Activated T-helper 17 cell treated with anti-CD3 and anti-CD28 coated beads, Interleukin-2, amount 50 U/mL, for 72 hours (primary cell): ENCODE measurements around the gene KLF15. TPM values are rescaled to one million over a fixed set of nuclear protein-coding genes. Genes with fewer than 3 reads are reported as not detected.

ENCODE experiments used
- ATAC-seq: fragments of 150-1000 bp; cut with Tn5 transposase; replicated peaks from 2 replicates; pipeline ENCODE4 v1.10.0; 2021; ENCODE audit warnings: mild to moderate bottlenecking, moderate library complexity
- H3K27ac Mint-ChIP-seq: one replicate; pipeline ENCODE4 v1.8.0; 2022; ENCODE audit warnings: mixed read lengths
- H3K27me3 Mint-ChIP-seq: one replicate; pipeline ENCODE4 v1.8.0; 2022; ENCODE audit warnings: mixed read lengths
- H3K36me3 Mint-ChIP-seq: one replicate; pipeline ENCODE4 v1.8.0; 2022; ENCODE audit warnings: low read depth, mild to moderate bottlenecking, mixed read lengths
- H3K4me1 Mint-ChIP-seq: one replicate; pipeline ENCODE4 v1.8.0; 2022; ENCODE audit warnings: mixed read lengths
- H3K4me3 Mint-ChIP-seq: one replicate; pipeline ENCODE4 v1.8.0; 2022; ENCODE audit warnings: mild to moderate bottlenecking, mixed read lengths
- H3K9me3 Mint-ChIP-seq: one replicate; pipeline ENCODE4 v1.8.0; 2022; ENCODE audit warnings: mixed read lengths
- total RNA-seq, 2 donors: library from RNA; stranded (reverse); gene quantifications; one replicate each; pipeline ENCODE4 v1.2.3, GENCODE V29; 2022

Gene KLF15
- total RNA-seq, 2 donors from 2014 or later = 0.16 TPM; not detected in 1

GRCh38 chr3:126317029-126317996 lies 39.9 kb downstream of the KLF15 start:
- H3K36me3 Mint-ChIP-seq = no peaks in the 10 kb centered on the region
- no peak for ATAC-seq
- H3K4me1 Mint-ChIP-seq = no peaks in the 10 kb centered on the region
- no peak overlapping the region for H3K4me3 Mint-ChIP-seq
- peaks cover 17% of the 10 kb centered on the region for H3K27me3 Mint-ChIP-seq
- H3K27ac Mint-ChIP-seq = no peak overlapping the region
- H3K9me3 Mint-ChIP-seq = peaks cover 5% of the 10 kb centered on the region

GRCh38 chr3:126316501-126316939 lies 40.7 kb downstream of the KLF15 start:
- H3K9me3 Mint-ChIP-seq = peaks cover 5% of the 10 kb centered on the region

GRCh38 chr3:126316031-126316461 lies 41.2 kb downstream of the KLF15 start:
- Mint-ChIP-seq H3K4me3 (no peak overlapping the region), H3K27ac (no peak overlapping the region), H3K9me3 (peaks cover 5% of the 10 kb centered on the region), H3K36me3 (no peaks in the 10 kb centered on the region), H3K27me3 (peaks cover 16% of the 10 kb centered on the region), H3K4me1 (no peaks in the 10 kb centered on the region)
- ATAC-seq = no peak

More at GRCh38 chr3:126316501-126316939, 40.7 kb downstream of the KLF15 start:
- H3K27ac Mint-ChIP-seq = no peak overlapping the region
- H3K36me3 Mint-ChIP-seq = no peaks in the 10 kb centered on the region
- H3K4me3 Mint-ChIP-seq = no peak overlapping the region
- peaks cover 16% of the 10 kb centered on the region for H3K27me3 Mint-ChIP-seq
- no peak for ATAC-seq
- H3K4me1 Mint-ChIP-seq = no peaks in the 10 kb centered on the region

GRCh38 chr3:126314790-126315658 lies 42.2 kb downstream of the KLF15 start:
- Mint-ChIP-seq H3K9me3 (peaks cover 5% of the 10 kb centered on the region), H3K36me3 (no peaks in the 10 kb centered on the region), H3K27me3 (peaks cover 15% of the 10 kb centered on the region), H3K27ac (no peak overlapping the region), H3K4me3 (no peak overlapping the region), H3K4me1 (no peaks in the 10 kb centered on the region)
- ATAC-seq = no peak

- H3K27me3 Mint-ChIP-seq = peaks cover 14% of the 10 kb centered on the region
- H3K27ac Mint-ChIP-seq = no peak overlapping the region
- no peak overlapping the region for H3K4me3 Mint-ChIP-seq
- no peak for ATAC-seq
- H3K9me3 Mint-ChIP-seq = peaks cover 5% of the 10 kb centered on the region
- no peaks in the 10 kb centered on the region for H3K36me3 Mint-ChIP-seq
- no peaks in the 10 kb centered on the region for H3K4me1 Mint-ChIP-seq
Observed at GRCh38 chr3:126314305-126314789, 42.9 kb downstream of the KLF15 start.

GRCh38 chr3:126313580-126314304 lies 43.5 kb downstream of the KLF15 start:
- ATAC-seq = no peak
- Mint-ChIP-seq H3K4me3 (no peak overlapping the region), H3K27ac (no peak overlapping the region), H3K36me3 (no peaks in the 10 kb centered on the region), H3K9me3 (peaks cover 5% of the 10 kb centered on the region), H3K4me1 (no peaks in the 10 kb centered on the region), H3K27me3 (peaks cover 20% of the 10 kb centered on the region)

GRCh38 chr3:126313166-126313565 lies 44.0 kb downstream of the KLF15 start:
- no peak overlapping the region for H3K4me3 Mint-ChIP-seq
- peaks cover 21% of the 10 kb centered on the region for H3K27me3 Mint-ChIP-seq
- no peaks in the 10 kb centered on the region for H3K36me3 Mint-ChIP-seq
- no peak for ATAC-seq
- H3K4me1 Mint-ChIP-seq = no peaks in the 10 kb centered on the region
- peaks cover 5% of the 10 kb centered on the region for H3K9me3 Mint-ChIP-seq
- H3K27ac Mint-ChIP-seq = no peak overlapping the region

GRCh38 chr3:126312341-126312740 lies 44.9 kb downstream of the KLF15 start:
- no peak overlapping the region for H3K4me3 Mint-ChIP-seq
- peaks cover 16% of the 10 kb centered on the region for H3K27me3 Mint-ChIP-seq
- no peaks in the 10 kb centered on the region for H3K9me3 Mint-ChIP-seq
- no peaks in the 10 kb centered on the region for H3K36me3 Mint-ChIP-seq
- no peak for ATAC-seq
- H3K4me1 Mint-ChIP-seq = no peaks in the 10 kb centered on the region
- no peak overlapping the region for H3K27ac Mint-ChIP-seq

GRCh38 chr3:126311338-126311978 lies 45.8 kb downstream of the KLF15 start:
- Mint-ChIP-seq H3K4me3 (no peak overlapping the region), H3K4me1 (no peaks in the 10 kb centered on the region), H3K36me3 (no peaks in the 10 kb centered on the region), H3K27me3 (peaks cover 22% of the 10 kb centered on the region), H3K9me3 (no peaks in the 10 kb centered on the region), H3K27ac (no peak overlapping the region)
- ATAC-seq = no peak

- no peak for ATAC-seq
- no peak overlapping the region for H3K27ac Mint-ChIP-seq
- H3K4me3 Mint-ChIP-seq = no peak overlapping the region
- H3K27me3 Mint-ChIP-seq = peaks cover 19% of the 10 kb centered on the region
- no peaks in the 10 kb centered on the region for H3K9me3 Mint-ChIP-seq
- H3K4me1 Mint-ChIP-seq = no peaks in the 10 kb centered on the region
- no peaks in the 10 kb centered on the region for H3K36me3 Mint-ChIP-seq
Observed at GRCh38 chr3:126310816-126311215, 46.4 kb downstream of the KLF15 start.

GRCh38 chr3:126309861-126310655 lies 47.1 kb downstream of the KLF15 start:
- H3K9me3 Mint-ChIP-seq = no peaks in the 10 kb centered on the region
- H3K27me3 Mint-ChIP-seq = peaks cover 24% of the 10 kb centered on the region
- ATAC-seq = no peak
- no peaks in the 10 kb centered on the region for H3K36me3 Mint-ChIP-seq
- no peak overlapping the region for H3K4me3 Mint-ChIP-seq
- H3K4me1 Mint-ChIP-seq = no peaks in the 10 kb centered on the region
- H3K27ac Mint-ChIP-seq = no peak overlapping the region

- Mint-ChIP-seq H3K27ac (no peak overlapping the region), H3K27me3 (peaks cover 24% of the 10 kb centered on the region), H3K9me3 (peaks cover 4% of the 10 kb centered on the region), H3K36me3 (no peaks in the 10 kb centered on the region), H3K4me3 (no peak overlapping the region), H3K4me1 (no peaks in the 10 kb centered on the region)
- no peak for ATAC-seq
Observed at GRCh38 chr3:126309165-126309564, 48.0 kb downstream of the KLF15 start.
